Skeletal muscle satellite cell (primary cell): Measurements from ENCODE around the gene NXPH1.

ENCODE experiments used
- H3K27me3 ChIP-seq: 2 replicates; pipeline ENCODE4 v1.7.0; 2013; ENCODE audit warnings: low read length; ENCODE audit not compliant: control insufficient read depth, insufficient read depth
- H3K36me3 ChIP-seq: 2 replicates; pipeline ENCODE4 v1.7.0; 2013; ENCODE audit warnings: mild to moderate bottlenecking, control low read depth, low read length; ENCODE audit not compliant: insufficient read depth
- H3K4me1 ChIP-seq: 2 replicates; pipeline ENCODE4 v1.7.0; 2013; ENCODE audit warnings: low read length; ENCODE audit not compliant: control insufficient read depth, insufficient read depth
- H3K4me2 ChIP-seq: 2 replicates; pipeline ENCODE4 v1.7.0; 2013; ENCODE audit warnings: mild to moderate bottlenecking, low read length
- H3K4me3 ChIP-seq: 2 replicates; pipeline ENCODE4 v1.7.0; 2013; ENCODE audit warnings: low read length
- H3K9ac ChIP-seq: 2 replicates; pipeline ENCODE4 v1.7.0; 2013; ENCODE audit warnings: mild to moderate bottlenecking, low read depth, low read length, moderate library complexity
- H3K9me3 ChIP-seq: replicated peaks from 2 replicates; pipeline ENCODE4 v1.7.0; 2013; ENCODE audit warnings: mild to moderate bottlenecking, control low read depth, low read length

Gene NXPH1

GRCh38 chr7:8800986-8801385 is 367.6 kb downstream of the NXPH1 start:
- no peak overlapping the region for H3K4me2 ChIP-seq
- no peaks in the 10 kb centered on the region for H3K4me1 ChIP-seq
- no peak overlapping the region for H3K9ac ChIP-seq
- H3K27me3 ChIP-seq = no peaks in the 10 kb centered on the region
- no peaks in the 10 kb centered on the region for H3K9me3 ChIP-seq
- no peaks in the 10 kb centered on the region for H3K36me3 ChIP-seq
- no peak overlapping the region for H3K4me3 ChIP-seq
